A549 (cell line): ENCODE results near the gene NMRAL1.

Experiments used
- EP300 ChIP-seq, 2 experiments: fragments of >200 bp; sonication (Bioruptor Twin); formaldehyde crosslinking; IDR thresholded peaks; 2 replicates in 1 of 2; 3 replicates in 1 of 2; pipeline ENCODE4 v1.6.1; 2016 to 2017
- MYC ChIP-seq: IDR thresholded peaks from 2 replicates; pipeline ENCODE4 v1.6.1; 2012; ENCODE audit warnings: mild to moderate bottlenecking, inconsistent platforms, low read length, improper control_type of control experiment, borderline replicate concordance
- TF ChIP-seq, protein P1 (sequence below): fragments of >200 bp; sonication (Bioruptor Twin); formaldehyde crosslinking; IDR thresholded peaks from 3 replicates; pipeline ENCODE4 v1.5.1; 2016
- TF ChIP-seq, protein P2 (sequence below): fragments of 200-600 bp; sonication (generic); IDR thresholded peaks from 2 replicates; pipeline ENCODE4 v1.6.1; 2016; ENCODE audit warnings: antibody characterized with exemption, mild to moderate bottlenecking, moderate library complexity

DNA sequence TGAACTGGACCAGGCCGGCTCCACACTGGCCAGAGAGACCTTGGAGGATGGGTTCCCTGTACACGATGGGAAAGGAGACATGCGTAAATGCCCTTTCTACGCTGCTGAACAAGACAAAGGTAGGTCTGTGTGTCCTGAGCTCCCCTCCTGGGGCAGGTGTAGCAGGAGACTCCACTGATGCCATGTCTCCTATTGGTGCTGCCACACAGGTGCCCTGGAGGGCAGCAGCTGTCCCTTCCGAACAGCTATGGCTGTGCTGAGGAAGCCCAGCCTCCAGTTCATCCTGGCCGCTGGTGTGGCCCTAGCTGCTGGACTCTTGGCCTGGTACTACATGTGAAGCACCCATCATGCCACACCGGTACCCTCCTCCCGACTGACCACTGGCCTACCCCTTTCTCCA, 35.0 kb upstream of the NMRAL1 start:
- TF ChIP-seq, protein P1, sequence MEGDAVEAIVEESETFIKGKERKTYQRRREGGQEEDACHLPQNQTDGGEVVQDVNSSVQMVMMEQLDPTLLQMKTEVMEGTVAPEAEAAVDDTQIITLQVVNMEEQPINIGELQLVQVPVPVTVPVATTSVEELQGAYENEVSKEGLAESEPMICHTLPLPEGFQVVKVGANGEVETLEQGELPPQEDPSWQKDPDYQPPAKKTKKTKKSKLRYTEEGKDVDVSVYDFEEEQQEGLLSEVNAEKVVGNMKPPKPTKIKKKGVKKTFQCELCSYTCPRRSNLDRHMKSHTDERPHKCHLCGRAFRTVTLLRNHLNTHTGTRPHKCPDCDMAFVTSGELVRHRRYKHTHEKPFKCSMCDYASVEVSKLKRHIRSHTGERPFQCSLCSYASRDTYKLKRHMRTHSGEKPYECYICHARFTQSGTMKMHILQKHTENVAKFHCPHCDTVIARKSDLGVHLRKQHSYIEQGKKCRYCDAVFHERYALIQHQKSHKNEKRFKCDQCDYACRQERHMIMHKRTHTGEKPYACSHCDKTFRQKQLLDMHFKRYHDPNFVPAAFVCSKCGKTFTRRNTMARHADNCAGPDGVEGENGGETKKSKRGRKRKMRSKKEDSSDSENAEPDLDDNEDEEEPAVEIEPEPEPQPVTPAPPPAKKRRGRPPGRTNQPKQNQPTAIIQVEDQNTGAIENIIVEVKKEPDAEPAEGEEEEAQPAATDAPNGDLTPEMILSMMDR: no peak
- TF ChIP-seq MYC: no peak
- no peak for TF ChIP-seq EP300 (IDR thresholded peaks at IDR 0.05)
- TF ChIP-seq, protein P2, sequence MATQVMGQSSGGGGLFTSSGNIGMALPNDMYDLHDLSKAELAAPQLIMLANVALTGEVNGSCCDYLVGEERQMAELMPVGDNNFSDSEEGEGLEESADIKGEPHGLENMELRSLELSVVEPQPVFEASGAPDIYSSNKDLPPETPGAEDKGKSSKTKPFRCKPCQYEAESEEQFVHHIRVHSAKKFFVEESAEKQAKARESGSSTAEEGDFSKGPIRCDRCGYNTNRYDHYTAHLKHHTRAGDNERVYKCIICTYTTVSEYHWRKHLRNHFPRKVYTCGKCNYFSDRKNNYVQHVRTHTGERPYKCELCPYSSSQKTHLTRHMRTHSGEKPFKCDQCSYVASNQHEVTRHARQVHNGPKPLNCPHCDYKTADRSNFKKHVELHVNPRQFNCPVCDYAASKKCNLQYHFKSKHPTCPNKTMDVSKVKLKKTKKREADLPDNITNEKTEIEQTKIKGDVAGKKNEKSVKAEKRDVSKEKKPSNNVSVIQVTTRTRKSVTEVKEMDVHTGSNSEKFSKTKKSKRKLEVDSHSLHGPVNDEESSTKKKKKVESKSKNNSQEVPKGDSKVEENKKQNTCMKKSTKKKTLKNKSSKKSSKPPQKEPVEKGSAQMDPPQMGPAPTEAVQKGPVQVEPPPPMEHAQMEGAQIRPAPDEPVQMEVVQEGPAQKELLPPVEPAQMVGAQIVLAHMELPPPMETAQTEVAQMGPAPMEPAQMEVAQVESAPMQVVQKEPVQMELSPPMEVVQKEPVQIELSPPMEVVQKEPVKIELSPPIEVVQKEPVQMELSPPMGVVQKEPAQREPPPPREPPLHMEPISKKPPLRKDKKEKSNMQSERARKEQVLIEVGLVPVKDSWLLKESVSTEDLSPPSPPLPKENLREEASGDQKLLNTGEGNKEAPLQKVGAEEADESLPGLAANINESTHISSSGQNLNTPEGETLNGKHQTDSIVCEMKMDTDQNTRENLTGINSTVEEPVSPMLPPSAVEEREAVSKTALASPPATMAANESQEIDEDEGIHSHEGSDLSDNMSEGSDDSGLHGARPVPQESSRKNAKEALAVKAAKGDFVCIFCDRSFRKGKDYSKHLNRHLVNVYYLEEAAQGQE: no peak
